Measurements from ENCODE around the gene ASS1. TPM values are rescaled to one million over a fixed set of nuclear protein-coding genes. Genes with fewer than 3 reads are reported as not detected.

ASS1 gene
- total RNA-seq, 4 donors from 2014 or later: 78.4 to 156 (median 105) TPM

DNA sequence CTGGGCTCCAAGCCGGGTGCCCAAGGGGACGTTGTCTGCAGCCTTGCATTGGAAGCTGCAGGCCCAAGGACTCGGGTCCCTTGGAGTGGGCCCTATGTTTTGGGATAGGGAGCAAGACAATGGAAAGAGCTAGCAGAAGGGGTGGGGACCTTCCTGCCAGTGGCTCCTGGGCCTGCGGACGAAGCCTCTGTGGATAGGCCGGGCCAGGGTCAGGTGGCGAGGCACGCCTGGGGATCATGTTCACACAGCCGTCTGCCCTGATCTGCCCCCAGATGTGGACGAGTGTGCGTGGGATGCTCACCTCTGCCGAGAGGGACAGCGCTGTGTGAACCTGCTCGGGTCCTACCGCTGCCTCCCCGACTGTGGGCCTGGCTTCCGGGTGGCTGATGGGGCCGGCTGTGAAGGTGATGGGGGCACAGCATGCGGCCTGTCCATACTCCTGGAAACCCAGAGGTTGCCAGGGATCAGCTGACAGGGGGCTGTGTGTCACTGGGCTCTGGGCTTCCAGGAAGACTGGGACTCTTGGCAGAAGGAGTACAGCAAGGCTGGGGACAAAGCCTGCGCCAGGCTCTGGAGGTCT, 16.6 kb upstream of the ASS1 start:
- intact Hi-C loops (cut with DNase I; ENCODE audit: low total_unique reads): no loop called here
- no peak overlapping the region for H3K4me3 ChIP-seq
- no peaks in the 10 kb centered on the region for H3K36me3 ChIP-seq
- no peak for DNase-seq
- H3K9me3 ChIP-seq: no peaks in the 10 kb centered on the region
- no peak for TF ChIP-seq POLR2A (IDR thresholded peaks at IDR 0.05)
- TF ChIP-seq, protein P1, sequence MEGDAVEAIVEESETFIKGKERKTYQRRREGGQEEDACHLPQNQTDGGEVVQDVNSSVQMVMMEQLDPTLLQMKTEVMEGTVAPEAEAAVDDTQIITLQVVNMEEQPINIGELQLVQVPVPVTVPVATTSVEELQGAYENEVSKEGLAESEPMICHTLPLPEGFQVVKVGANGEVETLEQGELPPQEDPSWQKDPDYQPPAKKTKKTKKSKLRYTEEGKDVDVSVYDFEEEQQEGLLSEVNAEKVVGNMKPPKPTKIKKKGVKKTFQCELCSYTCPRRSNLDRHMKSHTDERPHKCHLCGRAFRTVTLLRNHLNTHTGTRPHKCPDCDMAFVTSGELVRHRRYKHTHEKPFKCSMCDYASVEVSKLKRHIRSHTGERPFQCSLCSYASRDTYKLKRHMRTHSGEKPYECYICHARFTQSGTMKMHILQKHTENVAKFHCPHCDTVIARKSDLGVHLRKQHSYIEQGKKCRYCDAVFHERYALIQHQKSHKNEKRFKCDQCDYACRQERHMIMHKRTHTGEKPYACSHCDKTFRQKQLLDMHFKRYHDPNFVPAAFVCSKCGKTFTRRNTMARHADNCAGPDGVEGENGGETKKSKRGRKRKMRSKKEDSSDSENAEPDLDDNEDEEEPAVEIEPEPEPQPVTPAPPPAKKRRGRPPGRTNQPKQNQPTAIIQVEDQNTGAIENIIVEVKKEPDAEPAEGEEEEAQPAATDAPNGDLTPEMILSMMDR (IDR thresholded peaks at IDR 0.05): no peak
- peaks cover 0 to 6% of the 10 kb centered on the region in 2 donors for H3K4me1 ChIP-seq
- no peak overlapping the region for H3K27ac ChIP-seq
- H3K27me3 ChIP-seq: no peaks in the 10 kb centered on the region

DNA sequence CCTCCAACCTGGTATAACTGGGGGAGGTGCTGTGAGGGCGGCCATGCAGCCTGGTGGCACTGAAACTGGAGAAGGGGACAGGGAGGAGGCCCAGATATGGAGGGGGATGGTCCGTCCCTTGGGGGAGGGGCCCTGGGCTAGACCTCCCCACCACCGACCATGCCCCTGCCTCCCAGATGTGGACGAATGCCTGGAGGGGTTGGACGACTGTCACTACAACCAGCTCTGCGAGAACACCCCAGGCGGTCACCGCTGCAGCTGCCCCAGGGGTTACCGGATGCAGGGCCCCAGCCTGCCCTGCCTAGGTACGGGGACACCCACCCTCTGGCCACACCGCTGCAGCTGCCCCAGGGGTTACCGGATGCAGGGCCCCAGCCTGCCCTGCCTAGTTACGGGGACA, 15.4 kb upstream of the ASS1 start:
- no peaks in the 10 kb centered on the region for H3K36me3 ChIP-seq
- DNase-seq: no peak
- H3K4me1 ChIP-seq: peaks cover 0 to 11% of the 10 kb centered on the region in 2 donors
- no peaks in the 10 kb centered on the region for H3K27me3 ChIP-seq
- intact Hi-C loops (cut with DNase I; ENCODE audit: low total_unique reads): no loop called here
- no peaks in the 10 kb centered on the region for H3K9me3 ChIP-seq
- no peak overlapping the region for H3K27ac ChIP-seq
- TF ChIP-seq, protein P1 (IDR thresholded peaks at IDR 0.05): no peak
- TF ChIP-seq POLR2A (IDR thresholded peaks at IDR 0.05): no peak
- H3K4me3 ChIP-seq: no peak overlapping the region

GRCh38 chr9:130429831-130430230, 14.9 kb upstream of the ASS1 start:
- Histone ChIP-seq H3K27ac (no peak overlapping the region), H3K36me3 (no peaks in the 10 kb centered on the region), H3K9me3 (no peaks in the 10 kb centered on the region), H3K4me3 (no peak overlapping the region), H3K4me1 (peaks cover 0 to 11% of the 10 kb centered on the region in 2 donors), H3K27me3 (no peaks in the 10 kb centered on the region)
- intact Hi-C loops (cut with DNase I; ENCODE audit: low total_unique reads): no loop called here
- no peak for DNase-seq
- TF ChIP-seq, protein P1 (IDR thresholded peaks at IDR 0.05): no peak
- no peak for TF ChIP-seq POLR2A (IDR thresholded peaks at IDR 0.05)

- Histone ChIP-seq H3K36me3 (no peaks in the 10 kb centered on the region), H3K27ac (no peak overlapping the region), H3K27me3 (no peaks in the 10 kb centered on the region), H3K9me3 (no peaks in the 10 kb centered on the region), H3K4me1 (peaks cover 0 to 11% of the 10 kb centered on the region in 2 donors), H3K4me3 (no peak overlapping the region)
- TF ChIP-seq, protein P1 (IDR thresholded peaks at IDR 0.05): no peak
- no peak for TF ChIP-seq POLR2A (IDR thresholded peaks at IDR 0.05)
- intact Hi-C loops (cut with DNase I; ENCODE audit: low total_unique reads): no loop called here
- no peak for DNase-seq
Measured at GRCh38 chr9:130430232-130430631, 14.5 kb upstream of the ASS1 start.

GRCh38 chr9:130430734-130431535, 13.8 kb upstream of the ASS1 start:
- Histone ChIP-seq H3K4me3 (no peak overlapping the region), H3K4me1 (peaks cover 0 to 11% of the 10 kb centered on the region in 2 donors), H3K36me3 (no peaks in the 10 kb centered on the region), H3K27ac (no peak overlapping the region), H3K27me3 (no peaks in the 10 kb centered on the region), H3K9me3 (no peaks in the 10 kb centered on the region)
- DNase-seq: no peak
- TF ChIP-seq POLR2A (IDR thresholded peaks at IDR 0.05): no peak
- TF ChIP-seq, protein P1 (IDR thresholded peaks at IDR 0.05): no peak
- intact Hi-C loops (cut with DNase I; ENCODE audit: low total_unique reads): no loop called here

Measured in uterus (tissue), 4 donors.